Measurements from ENCODE around the gene DNAJA3. TPM values are rescaled to one million over a fixed set of nuclear protein-coding genes. Genes with fewer than 3 reads are reported as not detected.

DNAJA3 gene
- total RNA-seq, 2 donors from 2014 or later, result 22.4 to 23.6 TPM

- intact Hi-C loops (cut with DNase I), result no loop called here
- no peak for DNase-seq (ENCODE audit: low spot score)
These were observed 66.2 kb downstream of the DNAJA3 start for GRCh38 chr16:4491898-4492297.

GRCh38 chr16:4494746-4495490 lies 69.2 kb downstream of the DNAJA3 start:
- intact Hi-C loops (cut with DNase I), result no loop called here
- DNase-seq (ENCODE audit: low spot score), result no peak

GRCh38 chr16:4495766-4496165 lies 70.1 kb downstream of the DNAJA3 start:
- DNase-seq (ENCODE audit: low spot score), result no peak
- intact Hi-C loops (cut with DNase I), result no loop called here

- intact Hi-C loops (cut with DNase I), result no loop called here
- no peak for DNase-seq (ENCODE audit: low spot score)
These were observed 70.6 kb downstream of the DNAJA3 start for GRCh38 chr16:4496305-4496704.

- intact Hi-C loops (cut with DNase I), result no loop called here
- no peak for DNase-seq (ENCODE audit: low spot score)
These were observed 73.0 kb downstream of the DNAJA3 start for GRCh38 chr16:4498546-4499195.

- intact Hi-C loops (cut with DNase I), result no loop called here
- DNase-seq (ENCODE audit: low spot score), result no peak
These were observed 73.5 kb downstream of the DNAJA3 start for GRCh38 chr16:4499196-4499555.

- DNase-seq (ENCODE audit: low spot score), result no peak
- intact Hi-C loops (cut with DNase I), result no loop called here
These were observed 74.6 kb downstream of the DNAJA3 start for GRCh38 chr16:4500272-4500671.

- DNase-seq (ENCODE audit: low spot score), result no peak
- intact Hi-C loops (cut with DNase I), result no loop called here
These were observed 75.4 kb downstream of the DNAJA3 start for GRCh38 chr16:4501071-4501478.

GRCh38 chr16:4505356-4506147 lies 79.9 kb downstream of the DNAJA3 start:
- no peak for DNase-seq (ENCODE audit: low spot score)
- intact Hi-C loops (cut with DNase I), result loop anchor here in 1 of 2 donors (5.0 kb wide), 1 partner anchor 42 kb away; no protein-coding TSS in a partner anchor

Other genes starting within 250 kb of the DNAJA3 start
- 1 to 10 TPM; 4.1 to 4.6 TPM for gene SRL, start 183.8 kb upstream of the DNAJA3 start, total RNA-seq
- 1 to 10 TPM; 4.0 to 5.4 TPM for gene TFAP4, start 152.8 kb upstream of the DNAJA3 start, total RNA-seq
- 10 to 100 TPM; 35.6 to 49.0 TPM for gene GLIS2, start 109.8 kb upstream of the DNAJA3 start, total RNA-seq
- gene PAM16, start 74.5 kb upstream of the DNAJA3 start, total RNA-seq, result 10 to 100 TPM; 25.3 to 28.8 TPM
- 10 to 100 TPM; 67.1 to 89.3 TPM for gene VASN, start 54.0 kb upstream of the DNAJA3 start, total RNA-seq
- gene CORO7, start 9.3 kb upstream of the DNAJA3 start, total RNA-seq, result 10 to 100 TPM; 28.5 to 29.5 TPM
- gene NMRAL1, start 48.8 kb downstream of the DNAJA3 start, total RNA-seq, result 10 to 100 TPM; 18.8 to 25.3 TPM
- 10 to 100 TPM; 28.3 to 30.5 TPM for gene HMOX2, start 50.5 kb downstream of the DNAJA3 start, total RNA-seq
- gene CDIP1, start 112.9 kb downstream of the DNAJA3 start, total RNA-seq, result 10 to 100 TPM; 19.4 to 21.1 TPM
- gene C16orf96, start 130.5 kb downstream of the DNAJA3 start, total RNA-seq, result under 1 TPM; 0.09 to 0.10 TPM
- gene UBALD1, start 189.0 kb downstream of the DNAJA3 start, total RNA-seq, result 10 to 100 TPM; 15.6 to 16.4 TPM
- gene MGRN1, start 199.0 kb downstream of the DNAJA3 start, total RNA-seq, result 10 to 100 TPM; 61.0 to 62.6 TPM

Measured in posterior vena cava (tissue), 2 donors.